Esophagus muscularis mucosa (tissue), 4 donors: ENCODE measurements around the gene P2RX5. TPM values are rescaled to one million over a fixed set of nuclear protein-coding genes. Genes with fewer than 3 reads are reported as not detected.

Experiments used
- DNase-seq: peaks from one replicate; pipeline ENCODE4 v3.0.0-alpha.2; 2017; ENCODE audit errors: extremely low spot score
- H3K27ac ChIP-seq, 4 donors: fragments of 200-600 bp; sonication (generic); replicated peaks in 1 of 4; 1 replicate in 3 of 4; 2 replicates in 1 of 4; pipeline ENCODE4 v1.5.1; 2016 to 2019; ENCODE audit warnings: mild to moderate bottlenecking in 1 of 4
- H3K27me3 ChIP-seq, 4 donors: fragments of 200-600 bp; sonication (generic); one replicate each; pipeline versions ENCODE4 v1.5.1 to v1.6.0; 2016 to 2019
- H3K36me3 ChIP-seq, 4 donors: fragments of 200-600 bp; sonication (generic); one replicate each; pipeline ENCODE4 v1.5.1; 2016 to 2019
- H3K4me1 ChIP-seq, 4 donors: fragments of 200-600 bp; sonication (generic); one replicate each; pipeline ENCODE4 v1.5.1; 2016 to 2019
- H3K4me3 ChIP-seq, 4 donors: fragments of 200-600 bp; sonication (generic); 1 replicate in 2 of 4; 2 replicates in 2 of 4; pipeline ENCODE4 v1.5.1; 2016 to 2019; ENCODE audit warnings: mild to moderate bottlenecking in 4 of 4, moderate library complexity in 1 of 4
- H3K9me3 ChIP-seq, 4 donors: fragments of 200-600 bp; sonication (generic); 1 replicate in 3 of 4; 2 replicates in 1 of 4; pipeline ENCODE4 v1.5.1; 2016 to 2019
- CTCF ChIP-seq, 3 experiments: fragments of 200-600 bp in 2 of 3; fragments of 450-650 bp in 1 of 3; sonication (generic) in 2 of 3; IDR thresholded peaks; one replicate each; pipeline ENCODE4 v1.5.1; 2017 to 2019; ENCODE audit warnings: antibody characterized with exemption in 3 of 3, mild to moderate bottlenecking in 2 of 3, moderate library complexity in 1 of 3
- EP300 ChIP-seq: sonication (generic); formaldehyde crosslinking; IDR thresholded peaks from one replicate; pipeline ENCODE4 v1.6.1; 2017; ENCODE audit warnings: antibody characterized with exemption
- POLR2A ChIP-seq: fragments of 450-650 bp; IDR thresholded peaks from one replicate; pipeline ENCODE4 v1.6.1; 2017; ENCODE audit warnings: antibody characterized with exemption, moderate library complexity, mild to moderate bottlenecking, low read depth
- POLR2AphosphoS5 ChIP-seq, 2 donors: sonication (generic); formaldehyde crosslinking; IDR thresholded peaks; one replicate each; pipeline ENCODE4 v1.6.1; 2017; ENCODE audit warnings: antibody characterized with exemption in 2 of 2
- WGBS: methylation state at CpG from one replicate; pipeline ENCODE4 v1.1.5; 2018; 5-methylcytosine and 5-hydroxymethylcytosine counted together
- intact Hi-C: fragments of 100-400 bp; cut with DNase I; formaldehyde crosslinking; loops from one replicate; pipeline ENCODE4 v1.15.1; 2023
- total RNA-seq, 4 donors: library from RNA; depleted of rRNA; stranded (reverse); fragments of >200 nt; gene quantifications; one replicate each; pipeline versions ENCODE4 v1.1.0 to v1.2.1, GENCODE V29; 2016

Gene P2RX5
- total RNA-seq, 4 donors from 2014 or later, result 0.19 to 1.5 (median 1.0) TPM

DNA sequence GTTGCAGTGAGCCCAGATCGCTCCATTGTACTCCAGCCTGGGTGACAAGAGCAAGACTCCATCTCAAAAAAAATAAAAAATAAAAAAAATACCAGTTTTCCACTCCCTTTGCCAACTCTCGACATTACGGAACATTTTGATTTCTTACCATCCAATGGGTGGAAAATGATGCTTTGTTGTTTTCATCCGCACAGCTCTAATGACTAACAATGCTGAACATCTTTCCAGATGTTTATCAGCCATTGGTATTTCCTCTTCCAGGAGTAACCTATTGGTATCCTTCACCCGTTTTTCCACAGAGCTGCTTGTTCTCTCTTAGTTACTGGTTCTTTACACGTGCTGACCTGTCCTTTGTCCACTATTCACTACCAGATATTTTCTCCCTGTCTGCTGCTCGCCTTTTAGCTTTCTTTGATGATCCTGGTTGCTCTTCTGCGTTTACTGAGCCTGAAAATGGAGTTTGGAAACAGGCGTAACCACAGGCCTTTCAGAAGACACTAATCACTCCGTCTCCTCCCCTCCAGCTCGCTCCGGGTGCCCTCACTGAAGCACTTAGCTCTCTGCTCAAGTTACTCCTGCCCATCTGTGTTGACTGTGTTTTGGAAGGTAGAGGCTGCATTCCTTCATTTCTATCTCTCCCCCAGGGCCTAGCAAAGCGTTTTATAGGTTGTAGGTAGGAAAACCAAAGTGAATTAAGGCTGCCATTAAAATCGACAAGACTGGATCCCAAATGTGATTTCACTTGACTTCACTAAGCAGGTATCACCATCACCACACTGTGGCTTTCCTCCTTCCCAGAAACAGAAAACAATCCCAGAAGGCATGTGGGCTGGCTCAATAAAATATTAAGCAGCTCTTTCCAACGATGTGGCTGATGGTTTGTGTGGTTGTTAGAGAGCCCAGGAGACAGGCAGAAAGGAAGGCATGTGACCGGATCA, 68.9 kb downstream of the P2RX5 start:
- Histone ChIP-seq H3K36me3 (peaks cover 22 to 93% (median 83%) of the 10 kb centered on the region in 4 donors), H3K9me3 (no peaks in the 10 kb centered on the region), H3K27ac (peak overlapping the region in 1 of 4 donors; percentile 1), H3K27me3 (no peaks in the 10 kb centered on the region), H3K4me3 (no peak overlapping the region), H3K4me1 (peaks cover 0 to 4% (median 0%) of the 10 kb centered on the region in 4 donors)
- 84% methylated on average over 16 of the region's 16 CpGs for WGBS
- TF ChIP-seq CTCF (IDR thresholded peaks at IDR 0.05), result no peak
- TF ChIP-seq POLR2AphosphoS5 (IDR thresholded peaks at IDR 0.05), result no peak
- TF ChIP-seq EP300, result no peak
- no peak for TF ChIP-seq POLR2A
- no peak for DNase-seq
- intact Hi-C loops, result no loop called here

Other genes starting within 250 kb of the P2RX5 start
- under 1 TPM in 2 of 4 donors, not detected in 2; 0.39 to 0.50 TPM for gene SPATA22, start 224.3 kb downstream of the P2RX5 start, total RNA-seq
- 1 to 10 TPM; 1.7 to 2.9 (median 2.5) TPM for gene ASPA, start 220.2 kb downstream of the P2RX5 start, total RNA-seq
- gene TRPV3, start 138.3 kb downstream of the P2RX5 start, total RNA-seq, result under 1 TPM; 0.26 to 0.83 (median 0.45) TPM
- 1 to 10 TPM; 2.0 to 5.0 (median 3.1) TPM for gene TRPV1, start 86.7 kb downstream of the P2RX5 start, total RNA-seq
- 10 to 100 TPM in 1 of 4 donors, 1 to 10 TPM in 3; 5.0 to 10.7 (median 5.6) TPM for gene SHPK, start 59.9 kb downstream of the P2RX5 start, total RNA-seq
- 10 to 100 TPM; 10.4 to 20.3 (median 15.5) TPM for gene CTNS, start 59.4 kb downstream of the P2RX5 start, total RNA-seq
- gene TAX1BP3, start 27.6 kb downstream of the P2RX5 start, total RNA-seq, result 100 to 1,000 TPM in 3 of 4 donors, 10 to 100 TPM in 1; 98.0 to 175 (median 115) TPM
- 10 to 100 TPM; 15.8 to 38.2 (median 23.6) TPM for gene EMC6, start 27.3 kb downstream of the P2RX5 start, total RNA-seq
- gene HASPIN, start 27.7 kb upstream of the P2RX5 start, total RNA-seq, result under 1 TPM in 2 of 4 donors, not detected in 2; 0.13 to 0.23 TPM
- 10 to 100 TPM; 16.1 to 29.5 (median 21.4) TPM for gene ITGAE, start 105.0 kb upstream of the P2RX5 start, total RNA-seq
- 10 to 100 TPM; 15.0 to 33.9 (median 21.9) TPM for gene NCBP3, start 150.1 kb upstream of the P2RX5 start, total RNA-seq
- 1 to 10 TPM; 2.9 to 8.8 (median 4.4) TPM for gene CAMKK1, start 196.9 kb upstream of the P2RX5 start, total RNA-seq
- 10 to 100 TPM in 2 of 4 donors, 1 to 10 TPM in 2; 3.7 to 26.0 (median 10.2) TPM for gene P2RX1, start 220.3 kb upstream of the P2RX5 start, total RNA-seq